Stimulated activated CD8-positive, alpha-beta memory T cell treated with anti-CD3 and anti-CD28 coated beads, Interleukin-15, amount 100 ng/mL, for 1 hour (primary cell): ENCODE data around the gene IFI35.
A peak's percentile ranks its signal among the peaks of the same experiment; 100 is the strongest.
"Not testable (repeated sequence)": the region's sequence is repeated elsewhere in the genome, so short reads cannot be mapped to it uniquely, and the experiment has no call there.

Experiments
- DNase-seq: peaks from one replicate; pipeline ENCODE4 v3.0.0-alpha.2; 2020; ENCODE audit warnings: low read depth

The IFI35 gene

GRCh38 chr17:43006639-43007551 lies at the start of gene IFI35:
TSS of gene IFI35 (plus strand) at chr17:43006784. CDS start at chr17:43006948, 164 bp downstream.
- peak; percentile 76 for DNase-seq

- peak; percentile 77 for DNase-seq
Observed at GRCh38 chr17:42964161-42964932, 42.2 kb upstream of the IFI35 start, which contains the start of gene AARSD1. TSS of gene AARSD1 (minus strand) at chr17:42964454. CDS start at chr17:42964440, 14 bp downstream.

- no peak for DNase-seq
Observed at GRCh38 chr17:42967925-42968324, 38.7 kb upstream of the IFI35 start.

GRCh38 chr17:42969001-42969581 lies 37.5 kb upstream of the IFI35 start:
- DNase-seq: no peak

DNA sequence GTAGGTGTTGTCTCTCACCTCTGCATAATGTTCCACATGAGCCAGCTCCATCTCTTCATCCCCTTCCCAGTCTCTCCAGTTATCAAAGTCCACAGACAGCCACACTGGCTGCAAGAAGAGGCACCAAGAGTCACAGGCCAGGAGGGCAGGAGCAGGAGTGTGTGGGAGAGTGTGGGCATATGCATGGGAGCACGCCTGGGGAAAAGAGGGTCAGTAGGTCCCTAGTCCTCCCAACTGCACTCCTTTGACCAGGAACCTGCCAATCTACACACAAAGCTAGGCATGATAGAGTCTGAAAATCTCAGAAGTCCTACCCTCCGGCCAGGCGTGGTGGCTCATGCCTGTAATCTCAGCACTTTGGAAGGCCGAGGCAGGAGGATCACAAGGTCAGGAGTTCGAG lies 35.0 kb upstream of the IFI35 start:
- DNase-seq: no peak

- DNase-seq: not testable (repeated sequence)
Observed at GRCh38 chr17:42973323-42973722, 33.3 kb upstream of the IFI35 start.

GRCh38 chr17:42975265-42975664 lies 31.3 kb upstream of the IFI35 start:
- DNase-seq: no peak

GRCh38 chr17:42975701-42976100 lies 30.9 kb upstream of the IFI35 start:
- DNase-seq: not testable (repeated sequence)

DNA sequence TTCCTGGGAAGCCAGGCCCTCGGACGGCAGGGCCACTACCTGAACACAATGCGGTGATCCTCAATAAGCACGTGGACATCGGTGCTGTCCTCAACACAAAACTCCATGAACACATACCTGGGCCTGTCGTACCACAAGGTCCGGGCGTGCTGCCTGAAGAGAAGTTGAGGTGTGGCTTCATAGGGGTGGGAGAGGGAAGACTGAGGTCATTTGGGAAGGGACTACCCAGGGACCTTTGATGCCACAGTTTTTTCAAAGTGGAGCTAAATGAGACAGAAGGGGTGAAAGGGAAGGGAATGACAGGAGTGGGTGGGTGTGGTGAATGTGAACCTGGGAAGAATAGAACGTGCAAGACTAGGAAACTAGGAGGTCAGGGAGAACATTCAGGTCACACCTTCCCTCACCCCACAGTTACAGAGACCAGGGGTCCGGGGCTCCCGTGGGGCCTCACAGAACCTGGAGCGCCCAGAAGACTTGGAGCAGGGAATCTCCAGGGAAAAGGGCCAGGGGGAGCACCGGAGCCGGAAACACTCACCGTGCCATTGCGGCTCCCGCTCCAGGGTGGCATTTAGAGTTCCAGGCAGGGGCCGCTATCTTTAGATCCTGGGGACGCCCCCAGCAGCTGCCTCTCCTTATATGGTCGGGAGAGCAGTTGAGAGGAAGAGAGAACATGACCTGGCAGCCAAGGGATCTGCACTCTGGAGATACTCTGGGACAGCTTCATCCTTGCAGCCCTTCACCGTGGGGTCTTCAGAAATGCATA lies 26.9 kb upstream of the IFI35 start, which contains the start of gene PTGES3L:
TSS of gene PTGES3L (minus strand) at position 570 of the 763 bp plus-strand sequence. CDS start at position 543, 27 bp downstream.
- DNase-seq: no peak

DNA sequence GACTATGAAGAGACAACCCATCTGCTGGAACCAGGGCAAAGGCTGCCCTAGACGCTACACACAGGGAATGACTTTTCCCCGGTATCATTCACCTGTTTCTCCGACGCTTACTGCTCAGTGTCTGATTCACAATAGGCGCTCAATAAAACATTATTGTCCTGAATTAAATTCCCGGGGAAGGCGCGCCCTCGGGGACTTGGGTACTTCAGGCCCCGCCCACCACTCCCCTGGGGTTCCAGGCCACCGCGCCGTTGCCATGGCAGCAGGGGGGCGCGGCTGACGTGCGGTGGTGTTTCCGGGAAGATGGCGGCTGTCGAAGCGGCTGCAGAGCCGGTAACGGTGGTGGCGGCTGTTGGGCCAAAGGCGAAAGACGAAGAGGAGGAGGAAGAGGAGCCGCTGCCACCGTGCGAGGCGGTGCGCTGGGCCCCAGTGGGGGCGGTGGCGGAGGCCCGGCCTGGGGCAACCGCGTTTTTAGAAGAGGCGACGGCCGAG lies 26.3 kb upstream of the IFI35 start, which contains the start of gene RUNDC1:
TSS of gene RUNDC1 (plus strand) at position 292 of the 492 bp plus-strand sequence. CDS start at position 304, 12 bp downstream.
- DNase-seq: peak; percentile 84

- DNase-seq: no peak
Observed at GRCh38 chr17:42980766-42981397, 25.7 kb upstream of the IFI35 start.

DNA sequence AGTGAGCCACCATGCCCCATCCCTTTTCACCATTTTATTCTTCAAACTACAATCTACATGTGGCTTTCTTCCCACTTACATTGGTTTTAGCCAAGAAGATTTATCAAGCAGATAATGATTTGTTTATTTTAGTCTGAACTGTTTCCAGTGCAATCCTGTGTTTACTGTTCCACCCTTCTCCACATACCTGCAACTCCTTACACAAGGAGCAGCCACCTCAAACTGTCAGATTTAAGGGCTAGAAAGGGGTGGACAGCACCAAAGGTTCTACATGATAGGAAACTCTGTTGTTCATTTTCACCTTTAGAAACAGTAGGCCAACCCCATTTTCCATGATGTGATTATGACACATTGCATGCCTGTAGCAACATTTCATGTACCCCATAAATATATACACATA lies 24.3 kb upstream of the IFI35 start:
- no peak for DNase-seq

DNA sequence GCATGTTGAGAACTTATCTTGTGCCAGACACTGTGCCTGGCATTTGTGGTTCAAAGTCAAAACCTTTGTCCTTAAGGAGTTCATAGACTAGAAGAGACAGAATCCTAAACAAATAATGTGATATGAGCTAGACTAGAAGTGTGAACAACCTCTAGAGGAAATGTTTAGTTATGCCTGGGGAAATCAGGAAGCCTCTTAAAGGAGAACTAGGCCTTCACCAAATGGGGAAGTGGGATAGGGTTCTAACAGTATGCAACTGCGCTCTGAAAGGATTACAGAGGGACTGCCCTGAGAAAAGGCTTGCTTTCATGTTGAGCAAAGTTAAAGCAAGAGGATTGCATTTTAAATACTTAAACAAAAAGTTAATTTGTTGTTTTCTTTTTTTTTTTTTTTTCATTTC lies 21.4 kb upstream of the IFI35 start:
- no peak for DNase-seq

DNA sequence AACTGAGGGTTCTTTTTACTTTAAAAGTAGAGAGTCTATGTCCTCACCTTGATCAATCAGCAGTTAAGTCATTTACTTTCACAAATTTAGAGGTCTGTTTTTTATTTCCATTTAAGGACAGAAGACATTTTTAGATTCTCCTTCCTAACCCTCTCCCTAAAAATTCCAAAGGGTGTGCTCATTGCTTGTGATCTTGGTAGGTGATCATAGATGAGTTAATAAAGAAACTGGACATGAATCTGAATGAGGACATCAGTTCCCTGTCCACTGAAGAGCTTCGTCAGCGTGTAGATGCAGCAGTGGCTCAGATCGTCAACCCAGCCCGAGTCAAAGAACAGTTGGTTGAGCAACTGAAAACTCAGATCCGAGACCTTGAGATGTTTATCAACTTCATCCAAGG lies 17.4 kb upstream of the IFI35 start:
- DNase-seq: no peak

GRCh38 chr17:42989726-42990652 lies 16.6 kb upstream of the IFI35 start:
- no peak for DNase-seq

GRCh38 chr17:42991471-42991870 lies 15.1 kb upstream of the IFI35 start:
- no peak for DNase-seq

GRCh38 chr17:42992872-42993271 lies 13.7 kb upstream of the IFI35 start:
- DNase-seq: no peak

- DNase-seq: not testable (repeated sequence)
Observed at GRCh38 chr17:42993913-42994312, 12.7 kb upstream of the IFI35 start.

- no peak for DNase-seq
Observed at GRCh38 chr17:42997390-42997983, 9.1 kb upstream of the IFI35 start.
